Fibroblast of villous mesenchyme (primary cell): ENCODE data around the gene FN3K. TPM values are rescaled to one million over a fixed set of nuclear protein-coding genes. Genes with fewer than 3 reads are reported as not detected.
A peak's percentile ranks its signal among the peaks of the same experiment; 100 is the strongest.

Experiments
- DNase-seq: peaks from one replicate; pipeline ENCODE4 v3.0.0-alpha.2; 2010; ENCODE audit warnings: low read depth
- H3K4me3 ChIP-seq: 2 replicates; pipeline ENCODE4 v1.5.1; 2011; ENCODE audit warnings: low read depth, mild to moderate bottlenecking, low read length
- CTCF ChIP-seq: IDR thresholded peaks from 2 replicates; pipeline ENCODE4 v1.5.1; 2012; ENCODE audit warnings: low read depth, mild to moderate bottlenecking, low read length; ENCODE audit not compliant: insufficient read depth
- total RNA-seq: library from RNA; depleted of rRNA; stranded (reverse); fragments of >200 nt; gene quantifications from 2 replicates; pipeline ENCODE4 v1.2.3, GENCODE V29; 2012

Gene FN3K
- total RNA-seq, 1 donor = 2.2 TPM

DNA sequence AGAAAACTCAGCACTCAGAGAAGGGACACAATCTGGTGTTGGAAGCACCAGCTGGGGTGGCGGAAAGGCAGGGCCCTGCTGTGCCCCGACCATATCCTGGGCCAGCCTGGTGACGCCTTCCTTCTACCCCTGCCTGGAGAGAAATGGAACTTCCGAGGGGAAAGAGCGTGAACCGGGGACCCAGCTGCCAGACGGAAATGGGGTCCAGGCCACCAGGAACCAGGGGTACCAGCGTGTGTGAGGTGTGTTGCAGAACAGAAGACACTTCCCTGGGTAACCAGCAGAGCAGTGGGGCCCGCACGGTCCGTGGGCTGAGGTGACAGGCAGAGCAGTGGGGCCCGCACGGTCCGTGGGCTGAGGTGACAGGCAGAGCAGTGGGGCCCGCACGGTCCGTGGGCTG is 43.7 kb upstream of the FN3K start:
- DNase-seq = no peak
- TF ChIP-seq CTCF = no peak
- no peak overlapping the region for H3K4me3 ChIP-seq

DNA sequence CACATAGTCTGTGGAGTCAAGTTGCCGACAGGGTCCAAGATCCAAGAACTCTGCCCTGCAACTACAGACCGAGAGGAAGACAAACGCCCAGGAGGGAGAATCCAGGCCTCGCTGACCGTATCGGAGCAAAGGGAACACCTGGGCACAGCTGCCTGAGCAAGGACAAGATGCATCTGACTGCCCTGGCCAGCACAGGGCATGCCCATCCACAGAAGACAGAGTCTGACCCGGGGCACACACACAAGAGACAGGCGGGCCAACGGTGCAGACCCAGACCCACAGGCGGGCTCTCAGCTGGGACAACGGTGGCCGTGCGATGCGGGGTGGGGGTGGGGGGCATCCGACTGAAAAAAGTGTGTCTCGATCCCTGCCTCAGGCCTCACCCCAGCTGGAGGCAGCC is 43.1 kb upstream of the FN3K start:
- DNase-seq = no peak
- no peak overlapping the region for H3K4me3 ChIP-seq
- TF ChIP-seq CTCF = no peak

DNA sequence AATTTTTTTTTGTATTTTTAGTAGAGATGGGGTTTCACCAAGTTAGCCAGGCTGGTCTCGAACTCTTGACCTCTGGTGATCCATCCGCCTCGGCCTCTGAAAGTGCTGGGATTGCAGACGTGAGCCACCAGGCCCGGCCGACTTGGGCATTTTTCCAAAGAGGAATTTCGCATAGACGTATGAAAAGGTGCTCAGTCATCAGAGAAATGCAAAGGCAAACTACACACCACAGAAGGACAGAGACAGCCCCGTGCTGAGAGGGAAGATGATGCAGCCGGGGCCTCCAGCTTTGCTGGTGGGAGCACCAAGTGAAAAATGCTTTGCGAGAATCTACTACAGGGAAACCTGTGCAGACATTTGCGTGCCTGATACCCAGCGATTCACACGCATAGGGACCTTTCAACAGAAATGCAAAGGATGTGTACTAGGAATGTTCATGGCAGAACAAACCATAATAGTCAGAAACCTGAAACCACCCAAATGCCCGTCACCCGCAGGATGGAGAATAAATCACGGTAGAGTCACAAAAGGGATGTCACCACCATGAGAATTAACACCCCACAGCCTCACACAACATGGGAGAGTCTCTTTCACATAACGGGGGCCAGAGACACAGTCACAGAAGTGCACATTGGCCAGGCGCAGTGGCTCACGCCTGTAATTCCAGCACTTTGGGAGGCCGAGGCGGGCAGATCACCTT is 42.1 kb upstream of the FN3K start:
- no peak for DNase-seq
- no peak for TF ChIP-seq CTCF
- no peak overlapping the region for H3K4me3 ChIP-seq

DNA sequence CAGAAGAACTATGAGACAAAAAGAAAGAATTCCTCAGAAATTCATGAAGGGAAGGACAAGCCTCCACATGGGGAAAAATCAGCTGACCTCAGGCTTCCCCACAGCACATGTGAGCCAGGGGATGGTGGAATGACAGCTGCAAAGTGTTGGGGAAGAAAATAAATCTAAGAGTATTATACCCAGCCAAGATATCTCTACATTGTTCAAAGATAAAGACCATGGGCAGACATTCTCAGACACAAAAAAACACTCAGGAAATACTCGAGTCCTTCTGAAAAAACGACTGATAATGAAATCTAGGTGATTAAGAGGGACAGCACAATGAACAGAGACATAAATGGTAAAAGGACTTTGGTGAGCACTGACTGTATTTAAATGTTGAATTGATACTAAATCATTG is 40.8 kb upstream of the FN3K start:
- DNase-seq = no peak
- no peak overlapping the region for H3K4me3 ChIP-seq
- no peak for TF ChIP-seq CTCF

- DNase-seq = no peak
- H3K4me3 ChIP-seq = no peak overlapping the region
- no peak for TF ChIP-seq CTCF
These were observed 39.2 kb upstream of the FN3K start for GRCh38 chr17:82696259-82696658.

DNA sequence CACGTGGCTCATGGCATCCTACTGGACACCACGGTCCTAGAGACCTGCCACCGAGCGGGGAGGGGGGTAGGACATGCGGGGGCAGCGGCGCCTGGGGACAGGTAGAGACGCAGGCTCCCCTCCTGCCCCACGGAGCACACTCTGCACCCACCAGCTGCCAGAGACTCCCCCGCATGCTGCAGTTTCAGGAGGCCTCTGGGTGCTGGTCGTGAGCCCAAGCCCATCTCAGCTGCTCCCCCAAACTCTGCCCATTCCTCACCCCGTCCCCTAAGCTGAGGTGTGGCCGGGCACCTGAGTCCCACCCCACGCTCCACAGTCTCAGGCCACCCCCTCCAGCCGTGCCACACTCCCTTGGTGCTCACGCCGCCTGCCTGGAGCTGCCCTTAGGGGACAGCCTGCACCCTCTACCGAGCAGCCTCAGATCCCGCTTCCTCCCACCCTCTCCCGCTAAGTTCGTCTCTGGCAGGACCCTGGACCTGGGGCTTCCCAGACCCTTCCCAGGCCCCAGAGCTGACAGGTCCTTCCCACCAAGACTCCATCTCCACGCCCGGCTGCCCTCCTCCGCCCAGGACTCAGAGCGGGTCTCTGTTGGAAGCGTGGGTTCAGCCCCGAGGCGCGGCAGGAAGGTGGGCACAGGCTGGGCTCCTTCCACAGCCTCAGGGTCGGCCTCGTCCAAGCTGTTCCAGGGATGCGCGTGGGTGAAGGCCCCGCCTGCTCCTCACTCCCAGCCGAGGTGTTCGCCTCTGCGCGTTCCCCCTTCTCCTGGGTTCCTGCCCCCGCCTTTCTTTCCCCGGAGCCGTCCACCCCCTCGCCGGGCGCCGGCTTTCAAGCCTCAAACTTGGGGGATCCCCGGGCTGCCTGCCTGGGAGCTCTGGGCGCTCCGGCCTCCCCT is 38.3 kb upstream of the FN3K start:
- H3K4me3 ChIP-seq = peak overlapping the region; percentile 65
- DNase-seq = peak; percentile 9
- TF ChIP-seq CTCF = no peak
